Measurements from ENCODE around the gene PTPRE.

- TF ChIP-seq CTCF (IDR thresholded peaks at IDR 0.05; ENCODE audit: low read depth, low read length, missing input control) (no peak), REST (IDR thresholded peaks at IDR 0.05) (no peak), TAF1 (conservative IDR thresholded peaks at IDR 0.05) (no peak), MAX (IDR thresholded peaks at IDR 0.05) (no peak), HNF4A (conservative IDR thresholded peaks at IDR 0.05) (no peak), RAD21 (IDR thresholded peaks at IDR 0.05) (no peak), FOXA1 (IDR thresholded peaks at IDR 0.05) (no peak), JUND (IDR thresholded peaks at IDR 0.05) (no peak), SP1 (IDR thresholded peaks at IDR 0.05) (no peak), EGR1 (IDR thresholded peaks at IDR 0.05; ENCODE audit: low read depth in 2 of 2) (no peak), YY1 (IDR thresholded peaks at IDR 0.05) (no peak), HNF4G (IDR thresholded peaks at IDR 0.05) (no peak)
- TF ChIP-seq, protein P1, sequence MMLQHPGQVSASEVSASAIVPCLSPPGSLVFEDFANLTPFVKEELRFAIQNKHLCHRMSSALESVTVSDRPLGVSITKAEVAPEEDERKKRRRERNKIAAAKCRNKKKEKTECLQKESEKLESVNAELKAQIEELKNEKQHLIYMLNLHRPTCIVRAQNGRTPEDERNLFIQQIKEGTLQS (IDR thresholded peaks at IDR 0.05): no peak
Measured at GRCh38 chr10:127926455-127926854, 19.6 kb downstream of the PTPRE start.

Data from liver (tissue), 3 donors.